GM23338 (cell line): Measurements from ENCODE around the gene CHCHD6. TPM values are rescaled to one million over a fixed set of nuclear protein-coding genes. Genes with fewer than 3 reads are reported as not detected.

ENCODE experiments used
- ATAC-seq: fragments of 200-7000 bp; cut with Tn5 transposase; 3 replicates; pipeline ENCODE4 v1.9.1; 2020
- DNase-seq: peaks from one replicate; pipeline ENCODE4 v3.0.0-alpha.2; 2015; ENCODE audit warnings: low spot score
- H2AFZ ChIP-seq: fragments of 200-600 bp; sonication (generic); 2 replicates; pipeline ENCODE4 v1.8.0; 2016; ENCODE audit warnings: antibody characterized with exemption, mild to moderate bottlenecking, moderate library complexity
- H3F3A ChIP-seq: fragments of 200-600 bp; sonication (generic); replicated peaks from 2 replicates; pipeline ENCODE4 v1.8.0; 2017; ENCODE audit warnings: antibody characterized with exemption, mixed run types, low read depth
- H3K27ac ChIP-seq: fragments of 200-600 bp; sonication (generic); 2 replicates; pipeline ENCODE4 v1.6.1; 2016; ENCODE audit warnings: low read depth
- H3K27me3 ChIP-seq: fragments of 200-600 bp; sonication (generic); 2 replicates; pipeline ENCODE4 v1.8.0; 2016; ENCODE audit warnings: mild to moderate bottlenecking, mixed run types, moderate library complexity; ENCODE audit not compliant: insufficient read depth
- H3K36me3 ChIP-seq: fragments of 200-600 bp; sonication (generic); 2 replicates; pipeline ENCODE4 v1.8.0; 2016; ENCODE audit warnings: mild to moderate bottlenecking; ENCODE audit not compliant: insufficient read depth
- H3K4me1 ChIP-seq: fragments of 200-600 bp; sonication (generic); 2 replicates; pipeline ENCODE4 v1.8.0; 2016; ENCODE audit warnings: mild to moderate bottlenecking, moderate library complexity; ENCODE audit not compliant: insufficient read depth
- H3K4me2 ChIP-seq: fragments of 200-600 bp; sonication (generic); 2 replicates; pipeline ENCODE4 v1.7.1; 2017; ENCODE audit warnings: mixed run types
- H3K4me3 ChIP-seq: fragments of 200-600 bp; sonication (generic); 2 replicates; pipeline ENCODE4 v1.6.1; 2016; ENCODE audit warnings: mixed run types
- H3K79me2 ChIP-seq: fragments of 200-600 bp; sonication (generic); replicated peaks from 2 replicates; pipeline ENCODE4 v1.8.0; 2017; ENCODE audit warnings: mild to moderate bottlenecking; ENCODE audit not compliant: insufficient read depth
- H3K9me2 ChIP-seq: fragments of 200-600 bp; sonication (generic); 2 replicates; pipeline ENCODE4 v1.8.0; 2017; ENCODE audit not compliant: insufficient read depth
- H4K20me1 ChIP-seq: fragments of 200-600 bp; sonication (generic); replicated peaks from 2 replicates; pipeline ENCODE4 v1.8.0; 2017; ENCODE audit warnings: mild to moderate bottlenecking; ENCODE audit not compliant: insufficient read depth
- H3K27ac Mint-ChIP-seq: 2 replicates; pipeline ENCODE4 v1.8.0; 2020; ENCODE audit warnings: inconsistent platforms, mild to moderate bottlenecking, moderate library complexity, mixed read lengths
- H3K27me3 Mint-ChIP-seq: 3 replicates; pipeline ENCODE4 v1.8.0; 2022; ENCODE audit warnings: low read depth, mild to moderate bottlenecking, moderate library complexity, mixed read lengths, inconsistent platforms; ENCODE audit not compliant: insufficient read depth, poor library complexity
- H3K36me3 Mint-ChIP-seq: 3 replicates; pipeline ENCODE4 v1.8.0; 2021; ENCODE audit warnings: low read depth, mild to moderate bottlenecking, inconsistent platforms, moderate library complexity, mixed read lengths
- H3K4me1 Mint-ChIP-seq: 3 replicates; pipeline ENCODE4 v1.8.0; 2020; ENCODE audit warnings: mild to moderate bottlenecking, inconsistent platforms, mixed read lengths
- H3K4me3 Mint-ChIP-seq: 3 replicates; pipeline ENCODE4 v1.8.0; 2021; ENCODE audit warnings: moderate library complexity, mild to moderate bottlenecking, inconsistent platforms, mixed read lengths
- H3K9me3 Mint-ChIP-seq: 3 replicates; pipeline ENCODE4 v1.8.0; 2020; ENCODE audit warnings: moderate library complexity, mild to moderate bottlenecking, inconsistent platforms, mixed read lengths
- EZH2 ChIP-seq: fragments of 200-600 bp; sonication (generic); IDR thresholded peaks from one replicate; pipeline ENCODE4 v1.8.0; 2017; ENCODE audit warnings: antibody characterized with exemption, mild to moderate bottlenecking, low read depth; ENCODE audit not compliant: unreplicated experiment
- EZH2phosphoT487 ChIP-seq: fragments of 200-600 bp; sonication (generic); IDR thresholded peaks from one replicate; pipeline ENCODE4 v1.8.1; 2018; ENCODE audit warnings: antibody characterized with exemption; ENCODE audit not compliant: unreplicated experiment
- JUNB ChIP-seq: IDR thresholded peaks from one replicate; pipeline ENCODE4 v1.6.1; 2016; ENCODE audit warnings: antibody characterized with exemption; ENCODE audit not compliant: unreplicated experiment
- NANOG ChIP-seq: IDR thresholded peaks from 2 replicates; pipeline ENCODE4 v1.6.1; 2016; ENCODE audit warnings: antibody characterized with exemption, borderline replicate concordance
- STAT1 ChIP-seq: IDR thresholded peaks from one replicate; pipeline ENCODE4 v1.6.1; 2016; ENCODE audit warnings: antibody characterized with exemption; ENCODE audit not compliant: unreplicated experiment
- polyA plus RNA-seq: library from polyadenylated mRNA; unstranded; fragments of >200 nt; fragmentation: Nextera tagmentation; extraction: Ambion mirVana; gene quantifications from 2 replicates; pipeline ENCODE4 v1.2.1, GENCODE V29; 2016
- total RNA-seq: library from RNA; depleted of rRNA; stranded (reverse); fragments of >200 nt; shearing (Covaris generic); gene quantifications from 2 replicates; pipeline ENCODE4 v1.2.3, GENCODE V29; 2014
- TF ChIP-seq, protein P1 (sequence below): fragments of 250-450 bp; sonication (Bioruptor Pico); IDR thresholded peaks from 2 replicates; pipeline ENCODE4 v1.5.0; 2020; ENCODE audit warnings: mild to moderate bottlenecking, moderate library complexity

CHCHD6 gene
- total and polyA plus RNA-seq, 2 experiments from 2014 or later = 28.8 to 43.0 TPM

DNA sequence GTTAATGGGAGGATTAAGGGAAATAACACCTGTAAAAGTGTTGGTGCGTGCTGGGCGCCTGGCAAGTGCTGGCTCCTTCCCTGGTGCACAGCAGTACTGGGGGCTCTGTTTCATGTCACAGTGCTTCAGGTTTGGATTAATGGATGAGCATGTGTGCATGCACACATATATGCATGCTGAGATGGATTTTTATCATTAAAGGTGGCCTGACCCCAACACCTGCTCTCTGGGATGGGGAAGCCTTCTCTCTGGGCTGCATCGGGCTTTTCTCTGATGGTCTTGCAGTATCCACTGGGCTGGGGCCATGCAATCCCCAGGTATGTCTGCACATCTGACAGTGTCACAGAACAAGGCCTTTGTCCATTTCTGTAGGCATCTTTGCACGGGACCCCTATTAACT is 151.3 kb downstream of the CHCHD6 start:
- H3K27ac Mint-ChIP-seq = no peak overlapping the region

More for the DNA sequence above, 151.3 kb downstream of the CHCHD6 start:
- Mint-ChIP-seq H3K36me3 (peaks cover 2% of the 10 kb centered on the region; the same call in 1 of the 3 replicates), H3K4me1 (peaks cover 61% of the 10 kb centered on the region), H3K27me3 (peaks cover 8% of the 10 kb centered on the region), H3K4me3 (no peak overlapping the region), H3K9me3 (no peaks in the 10 kb centered on the region)
- Histone ChIP-seq H3K79me2 (no peaks in the 10 kb centered on the region; the same call in 1 of the 2 replicates), H3K4me2 (no peak overlapping the region), H3K4me1 (peaks cover 27% of the 10 kb centered on the region), H3K4me3 (no peak overlapping the region), H3K36me3 (no peaks in the 10 kb centered on the region), H3K27me3 (no peaks in the 10 kb centered on the region), H3K9me2 (peaks cover 3% of the 10 kb centered on the region), H4K20me1 (no peaks in the 10 kb centered on the region), H3F3A (0 out of 2 replicates have a peak, but pooled peaks cover 5% of the 10 kb centered on the region), H2AFZ (no peak overlapping the region), H3K27ac (no peak overlapping the region)
- ATAC-seq (no peak), DNase-seq (no peak)
- TF ChIP-seq STAT1 (no peak), EZH2 (no peak), JUNB (no peak), NANOG (no peak), EZH2phosphoT487 (no peak)
- TF ChIP-seq, protein P1, sequence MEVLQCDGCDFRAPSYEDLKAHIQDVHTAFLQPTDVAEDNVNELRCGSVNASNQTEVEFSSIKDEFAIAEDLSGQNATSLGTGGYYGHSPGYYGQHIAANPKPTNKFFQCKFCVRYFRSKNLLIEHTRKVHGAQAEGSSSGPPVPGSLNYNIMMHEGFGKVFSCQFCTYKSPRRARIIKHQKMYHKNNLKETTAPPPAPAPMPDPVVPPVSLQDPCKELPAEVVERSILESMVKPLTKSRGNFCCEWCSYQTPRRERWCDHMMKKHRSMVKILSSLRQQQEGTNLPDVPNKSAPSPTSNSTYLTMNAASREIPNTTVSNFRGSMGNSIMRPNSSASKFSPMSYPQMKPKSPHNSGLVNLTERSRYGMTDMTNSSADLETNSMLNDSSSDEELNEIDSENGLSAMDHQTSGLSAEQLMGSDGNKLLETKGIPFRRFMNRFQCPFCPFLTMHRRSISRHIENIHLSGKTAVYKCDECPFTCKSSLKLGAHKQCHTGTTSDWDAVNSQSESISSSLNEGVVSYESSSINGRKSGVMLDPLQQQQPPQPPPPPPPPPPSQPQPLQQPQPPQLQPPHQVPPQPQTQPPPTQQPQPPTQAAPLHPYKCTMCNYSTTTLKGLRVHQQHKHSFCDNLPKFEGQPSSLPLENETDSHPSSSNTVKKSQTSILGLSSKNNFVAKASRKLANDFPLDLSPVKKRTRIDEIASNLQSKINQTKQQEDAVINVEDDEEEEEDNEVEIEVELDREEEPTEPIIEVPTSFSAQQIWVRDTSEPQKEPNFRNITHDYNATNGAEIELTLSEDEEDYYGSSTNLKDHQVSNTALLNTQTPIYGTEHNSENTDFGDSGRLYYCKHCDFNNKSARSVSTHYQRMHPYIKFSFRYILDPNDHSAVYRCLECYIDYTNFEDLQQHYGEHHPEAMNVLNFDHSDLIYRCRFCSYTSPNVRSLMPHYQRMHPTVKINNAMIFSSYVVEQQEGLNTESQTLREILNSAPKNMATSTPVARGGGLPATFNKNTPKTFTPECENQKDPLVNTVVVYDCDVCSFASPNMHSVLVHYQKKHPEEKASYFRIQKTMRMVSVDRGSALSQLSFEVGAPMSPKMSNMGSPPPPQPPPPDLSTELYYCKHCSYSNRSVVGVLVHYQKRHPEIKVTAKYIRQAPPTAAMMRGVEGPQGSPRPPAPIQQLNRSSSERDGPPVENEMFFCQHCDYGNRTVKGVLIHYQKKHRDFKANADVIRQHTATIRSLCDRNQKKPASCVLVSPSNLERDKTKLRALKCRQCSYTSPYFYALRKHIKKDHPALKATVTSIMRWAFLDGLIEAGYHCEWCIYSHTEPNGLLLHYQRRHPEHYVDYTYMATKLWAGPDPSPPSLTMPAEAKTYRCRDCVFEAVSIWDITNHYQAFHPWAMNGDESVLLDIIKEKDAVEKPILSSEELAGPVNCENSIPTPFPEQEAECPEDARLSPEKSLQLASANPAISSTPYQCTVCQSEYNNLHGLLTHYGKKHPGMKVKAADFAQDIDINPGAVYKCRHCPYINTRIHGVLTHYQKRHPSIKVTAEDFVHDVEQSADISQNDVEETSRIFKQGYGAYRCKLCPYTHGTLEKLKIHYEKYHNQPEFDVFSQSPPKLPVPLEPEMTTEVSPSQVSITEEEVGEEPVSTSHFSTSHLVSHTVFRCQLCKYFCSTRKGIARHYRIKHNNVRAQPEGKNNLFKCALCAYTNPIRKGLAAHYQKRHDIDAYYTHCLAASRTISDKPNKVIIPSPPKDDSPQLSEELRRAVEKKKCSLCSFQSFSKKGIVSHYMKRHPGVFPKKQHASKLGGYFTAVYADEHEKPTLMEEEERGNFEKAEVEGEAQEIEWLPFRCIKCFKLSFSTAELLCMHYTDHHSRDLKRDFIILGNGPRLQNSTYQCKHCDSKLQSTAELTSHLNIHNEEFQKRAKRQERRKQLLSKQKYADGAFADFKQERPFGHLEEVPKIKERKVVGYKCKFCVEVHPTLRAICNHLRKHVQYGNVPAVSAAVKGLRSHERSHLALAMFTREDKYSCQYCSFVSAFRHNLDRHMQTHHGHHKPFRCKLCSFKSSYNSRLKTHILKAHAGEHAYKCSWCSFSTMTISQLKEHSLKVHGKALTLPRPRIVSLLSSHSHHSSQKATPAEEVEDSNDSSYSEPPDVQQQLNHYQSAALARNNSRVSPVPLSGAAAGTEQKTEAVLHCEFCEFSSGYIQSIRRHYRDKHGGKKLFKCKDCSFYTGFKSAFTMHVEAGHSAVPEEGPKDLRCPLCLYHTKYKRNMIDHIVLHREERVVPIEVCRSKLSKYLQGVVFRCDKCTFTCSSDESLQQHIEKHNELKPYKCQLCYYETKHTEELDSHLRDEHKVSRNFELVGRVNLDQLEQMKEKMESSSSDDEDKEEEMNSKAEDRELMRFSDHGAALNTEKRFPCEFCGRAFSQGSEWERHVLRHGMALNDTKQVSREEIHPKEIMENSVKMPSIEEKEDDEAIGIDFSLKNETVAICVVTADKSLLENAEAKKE = no peak
